Suprapubic skin (tissue), 3 donors: ENCODE data around the gene INF2.

Experiments
- CTCF ChIP-seq, 2 donors: fragments of 200-600 bp in 1 of 2; fragments of 450-650 bp in 1 of 2; sonication (generic) in 1 of 2; IDR thresholded peaks; one replicate each; pipeline ENCODE4 v1.5.1; 2016 to 2019; ENCODE audit warnings: antibody characterized with exemption in 2 of 2, mild to moderate bottlenecking in 1 of 2, moderate library complexity in 1 of 2
- EP300 ChIP-seq: sonication (generic); formaldehyde crosslinking; IDR thresholded peaks from one replicate; pipeline ENCODE4 v1.6.1; 2017; ENCODE audit warnings: antibody characterized with exemption
- POLR2A ChIP-seq, 2 donors: fragments of 450-650 bp; IDR thresholded peaks; one replicate each; pipeline ENCODE4 v1.6.1; 2017; ENCODE audit warnings: antibody characterized with exemption in 2 of 2, mild to moderate bottlenecking in 2 of 2, moderate library complexity in 2 of 2

- TF ChIP-seq CTCF (IDR thresholded peaks at IDR 0.05) = no peak
- TF ChIP-seq POLR2A (IDR thresholded peaks at IDR 0.05) = no peak
- TF ChIP-seq EP300 = no peak
Measured at GRCh38 chr14:104715871-104716270, 26.5 kb downstream of the INF2 start.
